ENCODE results near the gene HIVEP1. TPM values are rescaled to one million over a fixed set of nuclear protein-coding genes. Genes with fewer than 3 reads are reported as not detected.

Gene HIVEP1
- total RNA-seq, 1 donor from 2014 or later: 37.4 TPM

- Mint-ChIP-seq H3K4me3 (no peak overlapping the region), H3K36me3 (peaks cover 66% of the 10 kb centered on the region), H3K27me3 (no peaks in the 10 kb centered on the region), H3K4me1 (ENCODE audit: unreplicated experiment) (peaks cover 8% of the 10 kb centered on the region), H3K27ac (no peak overlapping the region), H3K9me3 (peaks cover 27% of the 10 kb centered on the region)
- TF ChIP-seq, protein P1, sequence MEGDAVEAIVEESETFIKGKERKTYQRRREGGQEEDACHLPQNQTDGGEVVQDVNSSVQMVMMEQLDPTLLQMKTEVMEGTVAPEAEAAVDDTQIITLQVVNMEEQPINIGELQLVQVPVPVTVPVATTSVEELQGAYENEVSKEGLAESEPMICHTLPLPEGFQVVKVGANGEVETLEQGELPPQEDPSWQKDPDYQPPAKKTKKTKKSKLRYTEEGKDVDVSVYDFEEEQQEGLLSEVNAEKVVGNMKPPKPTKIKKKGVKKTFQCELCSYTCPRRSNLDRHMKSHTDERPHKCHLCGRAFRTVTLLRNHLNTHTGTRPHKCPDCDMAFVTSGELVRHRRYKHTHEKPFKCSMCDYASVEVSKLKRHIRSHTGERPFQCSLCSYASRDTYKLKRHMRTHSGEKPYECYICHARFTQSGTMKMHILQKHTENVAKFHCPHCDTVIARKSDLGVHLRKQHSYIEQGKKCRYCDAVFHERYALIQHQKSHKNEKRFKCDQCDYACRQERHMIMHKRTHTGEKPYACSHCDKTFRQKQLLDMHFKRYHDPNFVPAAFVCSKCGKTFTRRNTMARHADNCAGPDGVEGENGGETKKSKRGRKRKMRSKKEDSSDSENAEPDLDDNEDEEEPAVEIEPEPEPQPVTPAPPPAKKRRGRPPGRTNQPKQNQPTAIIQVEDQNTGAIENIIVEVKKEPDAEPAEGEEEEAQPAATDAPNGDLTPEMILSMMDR (conservative IDR thresholded peaks at IDR 0.05): no peak
- no peak for DNase-seq (ENCODE audit: extremely low spot score, unreplicated experiment)
These were observed 106.5 kb downstream of the HIVEP1 start for GRCh38 chr6:12118607-12119006.

DNA sequence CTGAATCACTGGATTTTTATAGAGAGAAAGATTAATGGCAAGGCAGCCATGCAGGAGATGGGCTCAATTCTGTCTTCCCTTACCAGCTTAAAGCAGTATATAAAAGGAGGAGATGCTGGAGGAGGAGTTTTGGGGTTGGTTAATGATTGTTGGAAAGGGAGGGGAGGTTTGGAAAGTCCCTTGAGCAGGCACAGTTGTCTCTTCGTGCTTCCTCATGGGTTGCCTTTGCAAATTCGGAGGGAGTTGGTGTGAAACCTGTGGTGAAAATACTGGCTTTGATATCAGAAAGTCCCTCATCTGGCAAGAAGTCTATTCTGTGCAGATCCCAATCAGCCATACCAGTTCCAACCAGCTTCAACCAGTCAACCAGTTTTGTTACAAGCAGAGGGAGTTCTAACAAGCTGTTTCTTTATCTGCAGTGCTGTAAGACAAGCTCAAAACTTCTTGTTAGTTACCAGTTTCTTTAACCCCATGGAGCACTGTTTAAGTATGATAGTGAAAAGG lies 107.0 kb downstream of the HIVEP1 start:
- no peak for DNase-seq (ENCODE audit: extremely low spot score, unreplicated experiment)
- Mint-ChIP-seq H3K4me3 (no peak overlapping the region), H3K36me3 (peaks cover 68% of the 10 kb centered on the region)

DNA sequence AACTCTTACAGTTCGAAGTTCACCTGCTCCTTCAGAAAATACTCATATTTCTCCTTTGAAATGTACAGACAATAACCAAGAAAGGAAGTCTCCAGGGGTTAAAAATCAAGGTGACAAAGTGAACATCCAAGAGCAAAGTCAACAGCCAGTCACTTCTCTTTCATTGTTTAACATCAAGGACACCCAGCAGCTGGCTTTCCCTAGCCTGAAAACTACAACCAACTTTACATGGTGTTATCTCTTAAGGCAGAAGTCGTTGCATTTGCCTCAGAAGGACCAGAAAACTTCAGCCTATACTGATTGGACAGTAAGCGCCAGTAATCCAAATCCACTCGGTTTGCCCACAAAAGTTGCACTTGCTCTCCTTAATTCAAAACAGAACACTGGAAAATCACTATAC lies 113.3 kb downstream of the HIVEP1 start:
- no peak for DNase-seq (ENCODE audit: extremely low spot score, unreplicated experiment)
- Mint-ChIP-seq H3K27me3 (no peaks in the 10 kb centered on the region), H3K27ac (no peak overlapping the region), H3K4me3 (no peak overlapping the region), H3K36me3 (peaks cover 63% of the 10 kb centered on the region), H3K4me1 (ENCODE audit: unreplicated experiment) (no peaks in the 10 kb centered on the region), H3K9me3 (peaks cover 4% of the 10 kb centered on the region)
- TF ChIP-seq, protein P1 (conservative IDR thresholded peaks at IDR 0.05): no peak

More for the DNA sequence above, 107.0 kb downstream of the HIVEP1 start:
- peaks cover 27% of the 10 kb centered on the region for H3K9me3 Mint-ChIP-seq
- peaks cover 4% of the 10 kb centered on the region for H3K4me1 Mint-ChIP-seq (ENCODE audit: unreplicated experiment)
- H3K27ac Mint-ChIP-seq: no peak overlapping the region
- TF ChIP-seq, protein P1 (conservative IDR thresholded peaks at IDR 0.05): no peak
- H3K27me3 Mint-ChIP-seq: no peaks in the 10 kb centered on the region

DNA sequence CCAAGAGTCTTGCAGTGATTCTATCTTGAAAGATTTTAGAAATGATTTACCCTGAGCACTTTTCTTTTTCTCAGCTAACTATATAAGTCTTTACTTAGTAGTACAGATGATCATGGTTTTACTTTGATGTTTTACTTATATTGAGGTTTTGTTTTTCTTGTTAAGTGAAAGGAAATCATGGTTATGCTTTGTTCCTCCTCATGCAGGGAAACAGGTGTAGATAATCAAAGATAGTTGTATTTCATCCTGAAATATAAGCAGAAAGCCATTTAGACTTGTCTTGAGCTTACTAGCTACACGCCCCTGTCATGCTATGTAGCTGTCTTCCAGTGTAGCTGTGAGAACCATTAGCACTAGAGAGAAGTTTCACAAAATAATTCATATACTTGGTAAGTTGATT lies 113.9 kb downstream of the HIVEP1 start:
- no peak for DNase-seq (ENCODE audit: extremely low spot score, unreplicated experiment)
- no peak overlapping the region for H3K27ac Mint-ChIP-seq
- TF ChIP-seq, protein P1 (conservative IDR thresholded peaks at IDR 0.05): no peak
- H3K4me1 Mint-ChIP-seq (ENCODE audit: unreplicated experiment): no peaks in the 10 kb centered on the region
- peaks cover 59% of the 10 kb centered on the region for H3K36me3 Mint-ChIP-seq
- no peaks in the 10 kb centered on the region for H3K27me3 Mint-ChIP-seq
- H3K4me3 Mint-ChIP-seq: no peak overlapping the region
- peaks cover 4% of the 10 kb centered on the region for H3K9me3 Mint-ChIP-seq

DNA sequence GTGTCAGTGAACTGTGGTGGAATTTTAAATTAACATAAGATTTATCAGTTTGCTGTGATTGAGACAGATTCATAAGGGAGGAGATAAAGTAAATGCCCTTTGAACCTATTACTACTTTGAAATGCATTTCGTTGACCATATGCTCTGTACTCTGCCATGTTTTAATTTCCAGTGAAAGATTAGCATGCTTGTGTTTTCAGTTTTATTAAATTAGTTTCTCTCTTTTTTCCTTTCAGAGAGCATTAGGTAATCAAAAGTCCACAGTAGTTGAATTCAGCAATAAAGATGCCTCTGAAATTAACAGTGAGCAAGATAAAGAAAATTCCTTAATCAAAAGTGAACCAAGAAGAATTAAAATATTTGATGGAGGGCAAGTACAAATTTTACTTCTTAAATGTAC lies 117.4 kb downstream of the HIVEP1 start:
- Mint-ChIP-seq H3K9me3 (peaks cover 4% of the 10 kb centered on the region), H3K27ac (no peak overlapping the region), H3K4me1 (ENCODE audit: unreplicated experiment) (no peaks in the 10 kb centered on the region), H3K4me3 (no peak overlapping the region), H3K36me3 (peaks cover 51% of the 10 kb centered on the region), H3K27me3 (no peaks in the 10 kb centered on the region)
- DNase-seq (ENCODE audit: extremely low spot score, unreplicated experiment): no peak
- TF ChIP-seq, protein P1 (conservative IDR thresholded peaks at IDR 0.05): no peak
